ENCODE data around the gene MEGF9. TPM values are rescaled to one million over a fixed set of nuclear protein-coding genes. Genes with fewer than 3 reads are reported as not detected.

The MEGF9 gene
- total RNA-seq, 4 donors from 2014 or later, result 49.0 to 59.0 (median 57.0) TPM

DNA sequence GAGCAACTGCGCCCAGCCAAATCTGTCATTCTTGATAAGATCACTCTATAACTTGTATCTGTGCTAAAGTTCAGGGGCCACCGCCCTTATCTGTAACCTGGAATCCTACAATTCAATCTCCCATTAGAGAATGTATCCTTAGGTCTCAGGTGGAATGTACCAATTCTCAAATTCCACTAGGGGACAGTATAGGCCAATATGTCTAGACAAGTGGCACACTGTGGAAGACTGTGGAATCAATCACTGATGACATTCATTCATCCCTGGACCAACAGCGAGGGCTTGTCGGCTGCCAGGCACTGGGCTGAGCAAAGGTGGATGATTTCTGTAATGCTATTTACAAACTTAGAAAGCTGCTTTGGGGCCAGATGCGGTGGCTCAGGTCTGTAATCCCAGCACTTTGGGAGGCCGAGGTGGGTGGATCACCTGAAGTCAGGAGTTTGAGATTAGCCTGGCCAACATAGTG is 28.7 kb upstream of the MEGF9 start:
- TF ChIP-seq, protein P1, sequence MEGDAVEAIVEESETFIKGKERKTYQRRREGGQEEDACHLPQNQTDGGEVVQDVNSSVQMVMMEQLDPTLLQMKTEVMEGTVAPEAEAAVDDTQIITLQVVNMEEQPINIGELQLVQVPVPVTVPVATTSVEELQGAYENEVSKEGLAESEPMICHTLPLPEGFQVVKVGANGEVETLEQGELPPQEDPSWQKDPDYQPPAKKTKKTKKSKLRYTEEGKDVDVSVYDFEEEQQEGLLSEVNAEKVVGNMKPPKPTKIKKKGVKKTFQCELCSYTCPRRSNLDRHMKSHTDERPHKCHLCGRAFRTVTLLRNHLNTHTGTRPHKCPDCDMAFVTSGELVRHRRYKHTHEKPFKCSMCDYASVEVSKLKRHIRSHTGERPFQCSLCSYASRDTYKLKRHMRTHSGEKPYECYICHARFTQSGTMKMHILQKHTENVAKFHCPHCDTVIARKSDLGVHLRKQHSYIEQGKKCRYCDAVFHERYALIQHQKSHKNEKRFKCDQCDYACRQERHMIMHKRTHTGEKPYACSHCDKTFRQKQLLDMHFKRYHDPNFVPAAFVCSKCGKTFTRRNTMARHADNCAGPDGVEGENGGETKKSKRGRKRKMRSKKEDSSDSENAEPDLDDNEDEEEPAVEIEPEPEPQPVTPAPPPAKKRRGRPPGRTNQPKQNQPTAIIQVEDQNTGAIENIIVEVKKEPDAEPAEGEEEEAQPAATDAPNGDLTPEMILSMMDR (IDR thresholded peaks at IDR 0.05), result no peak
- no peak for TF ChIP-seq POLR2A (IDR thresholded peaks at IDR 0.05)
- no peak overlapping the region for H3K4me3 ChIP-seq (ENCODE audit: low read depth, poor library complexity, severe bottlenecking)
- intact Hi-C loops (cut with DNase I; ENCODE audit: low total_unique reads), result no loop called here
- DNase-seq (ENCODE audit: low spot score in 2 of 2), result no peak
- WGBS, 2 donors, result 84 to 91% methylated on average over 6 of the region's 6 CpGs

DNA sequence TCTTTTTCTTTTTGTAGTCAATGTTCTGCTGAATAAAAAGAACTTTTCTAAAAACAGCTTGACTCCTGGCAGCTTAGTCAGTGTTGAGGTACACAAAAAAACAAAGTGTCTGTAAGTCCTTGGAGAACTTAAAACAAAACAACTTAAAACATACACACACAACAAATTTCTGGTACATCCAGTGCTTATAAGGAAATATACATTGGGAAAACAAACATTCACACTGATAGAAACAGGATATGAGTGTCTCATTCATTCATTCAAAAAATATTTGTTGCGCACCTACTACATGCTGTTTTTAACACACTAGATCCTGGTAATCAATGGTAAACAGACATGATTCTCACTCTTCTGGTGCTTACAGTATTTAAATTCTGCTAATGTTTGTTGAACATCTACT is 27.4 kb upstream of the MEGF9 start:
- TF ChIP-seq POLR2A (IDR thresholded peaks at IDR 0.05), result no peak
- TF ChIP-seq, protein P1 (IDR thresholded peaks at IDR 0.05), result no peak
- intact Hi-C loops (cut with DNase I; ENCODE audit: low total_unique reads), result no loop called here
- DNase-seq (ENCODE audit: low spot score in 2 of 2), result no peak
- 94 to 100% methylated on average over 1 of the region's 1 CpG for WGBS, 2 donors
- H3K4me3 ChIP-seq (ENCODE audit: low read depth, poor library complexity, severe bottlenecking), result no peak overlapping the region

DNA sequence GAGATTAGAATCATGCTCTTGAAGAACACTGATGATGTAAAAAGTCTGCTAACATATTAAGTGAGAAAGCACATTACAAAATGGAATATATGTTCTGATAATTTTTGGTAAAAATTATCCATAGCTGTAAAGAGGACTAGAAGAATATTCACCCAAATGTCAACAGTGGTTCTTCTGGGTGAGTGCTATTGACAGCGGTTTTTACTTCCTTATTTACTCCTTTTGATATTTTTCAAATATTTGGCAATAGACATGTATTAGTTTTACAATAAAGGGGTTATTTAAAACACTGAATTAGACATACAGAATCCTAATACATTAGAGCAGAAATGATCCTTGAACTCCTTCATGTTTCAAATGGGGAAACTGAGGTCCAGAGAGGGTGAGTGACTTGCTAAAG is 26.9 kb upstream of the MEGF9 start:
- WGBS, 2 donors, result 73 to 80% methylated on average over 1 of the region's 1 CpG
- no peak overlapping the region for H3K4me3 ChIP-seq (ENCODE audit: low read depth, poor library complexity, severe bottlenecking)
- no peak for DNase-seq (ENCODE audit: low spot score in 2 of 2)
- intact Hi-C loops (cut with DNase I; ENCODE audit: low total_unique reads), result no loop called here
- TF ChIP-seq, protein P1 (IDR thresholded peaks at IDR 0.05), result no peak
- no peak for TF ChIP-seq POLR2A (IDR thresholded peaks at IDR 0.05)

DNA sequence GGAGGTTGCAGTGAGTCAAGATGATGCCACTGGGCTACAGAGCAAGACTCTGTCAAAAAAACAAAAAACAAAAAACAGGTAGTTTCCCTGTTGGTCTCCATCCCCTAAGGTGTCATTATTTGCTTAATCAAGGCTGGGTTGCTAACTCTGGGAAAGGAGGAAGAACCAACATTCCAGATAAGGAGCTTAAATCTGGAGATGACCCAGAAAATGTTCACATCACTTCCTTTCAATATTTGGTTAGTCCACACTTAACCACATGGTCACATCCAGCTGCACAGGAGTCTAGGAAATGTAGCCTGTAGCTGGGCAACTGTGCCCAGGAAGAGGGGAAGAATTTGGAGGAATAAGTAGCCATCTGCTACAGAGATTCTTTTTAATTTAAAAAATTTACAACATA is 25.9 kb upstream of the MEGF9 start:
- DNase-seq (ENCODE audit: low spot score in 2 of 2), result no peak
- TF ChIP-seq POLR2A (IDR thresholded peaks at IDR 0.05), result no peak
- TF ChIP-seq, protein P1 (IDR thresholded peaks at IDR 0.05), result no peak
- intact Hi-C loops (cut with DNase I; ENCODE audit: low total_unique reads), result no loop called here
- no peak overlapping the region for H3K4me3 ChIP-seq (ENCODE audit: low read depth, poor library complexity, severe bottlenecking)

DNA sequence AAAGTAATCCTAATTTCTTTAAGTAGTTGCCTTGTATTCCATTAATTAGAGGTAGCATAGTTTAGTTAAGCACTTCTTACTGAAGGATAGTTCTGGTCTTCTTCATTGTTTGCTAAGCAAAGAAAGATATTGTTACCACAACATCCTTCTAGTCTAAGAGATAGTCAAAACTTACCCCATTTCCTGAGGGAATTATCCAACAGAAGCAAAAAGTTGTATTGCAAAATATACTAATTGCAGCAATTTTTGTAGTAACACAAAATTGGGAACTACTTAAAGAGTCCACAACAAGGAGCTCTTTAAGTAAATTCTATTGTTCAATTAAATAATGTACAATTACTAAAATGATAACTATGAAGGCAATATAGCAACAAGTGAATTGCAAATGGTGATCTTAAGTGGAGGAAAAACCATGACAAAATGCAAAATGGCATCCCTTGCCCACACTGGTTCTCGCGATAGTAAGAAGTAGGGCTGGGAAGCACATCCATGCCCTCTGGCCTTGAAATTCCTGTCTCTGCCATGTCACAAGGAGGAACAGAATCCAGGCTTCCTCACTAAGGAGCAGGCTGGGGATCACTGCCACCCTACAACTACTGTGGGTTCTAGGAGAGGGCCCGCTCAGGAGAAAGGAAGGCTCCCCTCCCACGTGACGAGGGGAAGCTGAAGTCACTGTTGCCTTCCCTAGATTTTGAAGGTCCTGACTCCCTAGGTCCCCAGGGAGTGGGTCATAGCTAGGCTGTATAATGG is 23.3 kb upstream of the MEGF9 start:
- no peak overlapping the region for H3K4me3 ChIP-seq (ENCODE audit: low read depth, poor library complexity, severe bottlenecking)
- intact Hi-C loops (cut with DNase I; ENCODE audit: low total_unique reads), result no loop called here
- no peak for DNase-seq (ENCODE audit: low spot score in 2 of 2)
- WGBS, 2 donors, result 91 to 93% methylated on average over 5 of the region's 5 CpGs
- TF ChIP-seq, protein P1 (IDR thresholded peaks at IDR 0.05), result no peak
- TF ChIP-seq POLR2A (IDR thresholded peaks at IDR 0.05), result no peak

DNA sequence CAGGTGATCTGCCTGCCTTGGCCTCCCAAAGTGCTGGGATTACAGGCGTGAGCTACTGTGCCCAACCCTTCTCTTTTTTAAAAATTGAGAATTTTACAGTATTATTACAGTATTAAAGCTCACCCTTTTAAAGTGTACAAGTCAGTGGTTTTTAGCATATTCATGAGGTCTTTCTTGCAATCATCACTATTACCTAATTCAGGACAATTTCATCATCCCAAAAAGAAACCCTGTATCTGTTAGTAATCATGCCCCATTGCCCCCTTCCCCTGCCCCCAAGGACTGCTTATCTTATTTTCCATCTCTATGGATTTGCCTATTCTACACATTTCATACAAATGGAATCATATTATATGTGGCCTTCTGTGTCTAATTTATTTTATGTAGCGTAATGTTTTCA is 22.6 kb upstream of the MEGF9 start:
- DNase-seq (ENCODE audit: low spot score in 2 of 2), result no peak
- H3K4me3 ChIP-seq (ENCODE audit: low read depth, poor library complexity, severe bottlenecking), result no peak overlapping the region
- TF ChIP-seq, protein P1 (IDR thresholded peaks at IDR 0.05), result no peak
- TF ChIP-seq POLR2A (IDR thresholded peaks at IDR 0.05), result no peak
- 94 to 98% methylated on average over 2 of the region's 2 CpGs for WGBS, 2 donors
- intact Hi-C loops (cut with DNase I; ENCODE audit: low total_unique reads), result no loop called here
